Osteocyte (in vitro differentiated cells): ENCODE data around the gene TATDN3. TPM values are rescaled to one million over a fixed set of nuclear protein-coding genes. Genes with fewer than 3 reads are reported as not detected.
"Not testable (repeated sequence)": the region's sequence is repeated elsewhere in the genome, so short reads cannot be mapped to it uniquely, and the experiment has no call there.

Source experiments
- DNase-seq: peaks from one replicate; pipeline ENCODE4 v3.0.0; 2021; ENCODE audit warnings: mixed read lengths; ENCODE audit not compliant: unreplicated experiment; ENCODE audit errors: extremely low spot score
- H3K27ac Mint-ChIP-seq: one replicate; pipeline ENCODE4 v1.8.0; 2021; ENCODE audit warnings: mild to moderate bottlenecking, mixed read lengths; ENCODE audit not compliant: unreplicated experiment
- H3K27me3 Mint-ChIP-seq: one replicate; pipeline ENCODE4 v1.8.0; 2021; ENCODE audit warnings: mixed read lengths; ENCODE audit not compliant: unreplicated experiment
- H3K36me3 Mint-ChIP-seq: one replicate; pipeline ENCODE4 v1.8.0; 2021; ENCODE audit warnings: mixed read lengths; ENCODE audit not compliant: unreplicated experiment
- H3K4me1 Mint-ChIP-seq: one replicate; pipeline ENCODE4 v1.8.0; 2021; ENCODE audit warnings: mixed read lengths; ENCODE audit not compliant: unreplicated experiment
- H3K4me3 Mint-ChIP-seq: one replicate; pipeline ENCODE4 v1.8.0; 2021; ENCODE audit warnings: mild to moderate bottlenecking, moderate library complexity, mixed read lengths; ENCODE audit not compliant: unreplicated experiment
- H3K9me3 Mint-ChIP-seq: one replicate; pipeline ENCODE4 v1.8.0; 2021; ENCODE audit warnings: mixed read lengths; ENCODE audit not compliant: unreplicated experiment
- CTCF ChIP-seq: fragments of 200-600 bp; sonication (generic); IDR thresholded peaks from 2 replicates; pipeline ENCODE4 v1.5.0; 2021; ENCODE audit warnings: antibody characterized with exemption, mild to moderate bottlenecking, moderate library complexity
- total RNA-seq: library from RNA; stranded (reverse); gene quantifications from 2 replicates; pipeline ENCODE4 v1.2.1, GENCODE V29; 2021

The TATDN3 gene
- total RNA-seq, 1 donor from 2014 or later, result 15.6 TPM

GRCh38 chr1:212754680-212755079 lies 37.0 kb upstream of the TATDN3 start:
- TF ChIP-seq CTCF, result no peak
- no peak overlapping the region for H3K4me3 Mint-ChIP-seq
- H3K27ac Mint-ChIP-seq, result no peak overlapping the region
- no peaks in the 10 kb centered on the region for H3K9me3 Mint-ChIP-seq
- H3K4me1 Mint-ChIP-seq, result peaks cover 14% of the 10 kb centered on the region
- no peaks in the 10 kb centered on the region for H3K27me3 Mint-ChIP-seq
- no peaks in the 10 kb centered on the region for H3K36me3 Mint-ChIP-seq
- DNase-seq, result no peak

GRCh38 chr1:212759683-212760082 lies 32.0 kb upstream of the TATDN3 start:
- no peak overlapping the region for H3K27ac Mint-ChIP-seq
- no peaks in the 10 kb centered on the region for H3K4me1 Mint-ChIP-seq
- no peaks in the 10 kb centered on the region for H3K9me3 Mint-ChIP-seq
- H3K4me3 Mint-ChIP-seq, result no peak overlapping the region
- H3K27me3 Mint-ChIP-seq, result no peaks in the 10 kb centered on the region
- no peak for DNase-seq
- H3K36me3 Mint-ChIP-seq, result peaks cover 11% of the 10 kb centered on the region
- TF ChIP-seq CTCF, result no peak

GRCh38 chr1:212760126-212760823 lies 31.4 kb upstream of the TATDN3 start:
- DNase-seq, result no peak
- no peaks in the 10 kb centered on the region for H3K27me3 Mint-ChIP-seq
- H3K4me3 Mint-ChIP-seq, result no peak overlapping the region
- H3K36me3 Mint-ChIP-seq, result peaks cover 14% of the 10 kb centered on the region
- no peak for TF ChIP-seq CTCF
- H3K9me3 Mint-ChIP-seq, result no peaks in the 10 kb centered on the region
- H3K27ac Mint-ChIP-seq, result no peak overlapping the region
- no peaks in the 10 kb centered on the region for H3K4me1 Mint-ChIP-seq

- Mint-ChIP-seq H3K9me3 (peaks cover 8% of the 10 kb centered on the region), H3K36me3 (peaks cover 28% of the 10 kb centered on the region), H3K4me3 (no peak overlapping the region), H3K27me3 (no peaks in the 10 kb centered on the region), H3K4me1 (no peaks in the 10 kb centered on the region), H3K27ac (no peak overlapping the region)
- DNase-seq, result no peak
- no peak for TF ChIP-seq CTCF
Measured at GRCh38 chr1:212762234-212762633, 29.5 kb upstream of the TATDN3 start.

- peaks cover 14% of the 10 kb centered on the region for H3K9me3 Mint-ChIP-seq
- H3K36me3 Mint-ChIP-seq, result peaks cover 34% of the 10 kb centered on the region
- no peak for TF ChIP-seq CTCF
- no peak for DNase-seq
- no peak overlapping the region for H3K27ac Mint-ChIP-seq
- H3K27me3 Mint-ChIP-seq, result no peaks in the 10 kb centered on the region
- H3K4me1 Mint-ChIP-seq, result no peaks in the 10 kb centered on the region
- no peak overlapping the region for H3K4me3 Mint-ChIP-seq
Measured at GRCh38 chr1:212762839-212763238, 28.9 kb upstream of the TATDN3 start.

GRCh38 chr1:212764718-212765281 lies 26.9 kb upstream of the TATDN3 start:
- not testable (repeated sequence) for DNase-seq, H3K4me1 Mint-ChIP-seq, H3K4me3 Mint-ChIP-seq, H3K27me3 Mint-ChIP-seq, H3K27ac Mint-ChIP-seq
- peaks cover 50% of the 10 kb centered on the region for H3K36me3 Mint-ChIP-seq
- H3K9me3 Mint-ChIP-seq, result peaks cover 29% of the 10 kb centered on the region

GRCh38 chr1:212766825-212767224 lies 24.9 kb upstream of the TATDN3 start:
- not testable (repeated sequence) for H3K27ac Mint-ChIP-seq, H3K27me3 Mint-ChIP-seq, DNase-seq, H3K4me1 Mint-ChIP-seq, H3K4me3 Mint-ChIP-seq
- Mint-ChIP-seq H3K36me3 (peaks cover 57% of the 10 kb centered on the region), H3K9me3 (peaks cover 39% of the 10 kb centered on the region)
